Neutrophil (primary cell): ENCODE data around the gene MERTK.
"Not testable (repeated sequence)": the region's sequence is repeated elsewhere in the genome, so short reads cannot be mapped to it uniquely, and the experiment has no call there.

Source experiments
- H3K27ac ChIP-seq: fragments of 200-600 bp; sonication (generic); 2 replicates; pipeline ENCODE4 v1.5.1; 2016; ENCODE audit warnings: mild to moderate bottlenecking, moderate library complexity
- H3K27me3 ChIP-seq: fragments of 200-600 bp; sonication (generic); 2 replicates; pipeline ENCODE4 v1.6.0; 2016; ENCODE audit warnings: mild to moderate bottlenecking
- H3K36me3 ChIP-seq: fragments of 200-600 bp; sonication (generic); 2 replicates; pipeline ENCODE4 v1.5.1; 2017
- H3K4me1 ChIP-seq, 2 experiments: fragments of 200-600 bp in 1 of 2; sonication (generic) in 1 of 2; 1 replicate in 1 of 2; 2 replicates in 1 of 2; pipeline versions ENCODE4 v1.5.1 to v1.6.1; 2013 to 2016; ENCODE audit warnings: low read depth in 1 of 2, low read length in 1 of 2, mild to moderate bottlenecking in 1 of 2, moderate library complexity in 1 of 2; ENCODE audit not compliant: control insufficient read depth in 1 of 2, insufficient read depth in 1 of 2
- H3K4me3 ChIP-seq, 2 experiments: fragments of 200-600 bp in 1 of 2; sonication (generic) in 1 of 2; 1 replicate in 1 of 2; 2 replicates in 1 of 2; pipeline ENCODE4 v1.5.1; 2013 to 2016; ENCODE audit warnings: low read depth in 1 of 2, low read length in 1 of 2, mild to moderate bottlenecking in 1 of 2, moderate library complexity in 1 of 2
- H3K9me3 ChIP-seq: fragments of 200-600 bp; sonication (generic); 2 replicates; pipeline ENCODE4 v1.5.1; 2016
- CTCF ChIP-seq: fragments of 200-600 bp; sonication (generic); IDR thresholded peaks from 2 replicates; pipeline ENCODE4 v1.5.1; 2016; ENCODE audit warnings: antibody characterized with exemption

Gene MERTK

GRCh38 chr2:112061299-112061698 lies 162.9 kb downstream of the MERTK start:
- Histone ChIP-seq H3K36me3 (peaks cover 53% of the 10 kb centered on the region), H3K9me3 (no peaks in the 10 kb centered on the region), H3K4me3 (no peak overlapping the region), H3K4me1 (peaks cover 8 to 13% of the 10 kb centered on the region in 2 experiments), H3K27ac (no peak overlapping the region), H3K27me3 (no peaks in the 10 kb centered on the region)
- TF ChIP-seq CTCF, result no peak

- Histone ChIP-seq H3K4me1 (peaks cover 3 to 8% of the 10 kb centered on the region in 2 experiments), H3K27ac (no peak overlapping the region), H3K27me3 (no peaks in the 10 kb centered on the region), H3K4me3 (no peak overlapping the region), H3K36me3 (peaks cover 55% of the 10 kb centered on the region), H3K9me3 (no peaks in the 10 kb centered on the region)
- no peak for TF ChIP-seq CTCF
These were observed 163.4 kb downstream of the MERTK start for GRCh38 chr2:112061840-112062239.

GRCh38 chr2:112062894-112063293 lies 164.5 kb downstream of the MERTK start:
- Histone ChIP-seq H3K4me1 (peaks cover 0 to 5% of the 10 kb centered on the region in 2 experiments), H3K27ac (no peak overlapping the region), H3K9me3 (no peaks in the 10 kb centered on the region), H3K4me3 (no peak overlapping the region), H3K27me3 (no peaks in the 10 kb centered on the region), H3K36me3 (peaks cover 65% of the 10 kb centered on the region)
- no peak for TF ChIP-seq CTCF

- H3K36me3 ChIP-seq, result peaks cover 71% of the 10 kb centered on the region
- H3K27ac ChIP-seq, result no peak overlapping the region
- no peaks in the 10 kb centered on the region for H3K27me3 ChIP-seq
- H3K9me3 ChIP-seq, result no peaks in the 10 kb centered on the region
- H3K4me1 ChIP-seq, result no peaks in the 10 kb centered on the region
- H3K4me3 ChIP-seq, result no peak overlapping the region
- no peak for TF ChIP-seq CTCF
These were observed 167.1 kb downstream of the MERTK start for GRCh38 chr2:112065486-112065885.

GRCh38 chr2:112065966-112066365 lies 167.6 kb downstream of the MERTK start:
- no peak overlapping the region for H3K27ac ChIP-seq
- no peak for TF ChIP-seq CTCF
- H3K4me1 ChIP-seq, result no peaks in the 10 kb centered on the region
- H3K4me3 ChIP-seq, result no peak overlapping the region
- H3K36me3 ChIP-seq, result peaks cover 69% of the 10 kb centered on the region
- H3K9me3 ChIP-seq, result no peaks in the 10 kb centered on the region
- H3K27me3 ChIP-seq, result no peaks in the 10 kb centered on the region

- not testable (repeated sequence) for H3K4me3 ChIP-seq, H3K27me3 ChIP-seq
- H3K36me3 ChIP-seq, result peaks cover 44% of the 10 kb centered on the region
These were observed 171.4 kb downstream of the MERTK start for GRCh38 chr2:112069794-112070193.

More at GRCh38 chr2:112069794-112070193, 171.4 kb downstream of the MERTK start:
- H3K27ac ChIP-seq, H3K4me1 ChIP-seq, H3K9me3 ChIP-seq: not testable (repeated sequence)
